ENCODE measurements around the gene KLHL4. TPM values are rescaled to one million over a fixed set of nuclear protein-coding genes. Genes with fewer than 3 reads are reported as not detected.
A peak's percentile ranks its signal among the peaks of the same experiment; 100 is the strongest.
"Not testable (repeated sequence)": the region's sequence is repeated elsewhere in the genome, so short reads cannot be mapped to it uniquely, and the experiment has no call there.

KLHL4 gene
- total RNA-seq, 1 experiment from 2014 or later, result 24.9 TPM

DNA sequence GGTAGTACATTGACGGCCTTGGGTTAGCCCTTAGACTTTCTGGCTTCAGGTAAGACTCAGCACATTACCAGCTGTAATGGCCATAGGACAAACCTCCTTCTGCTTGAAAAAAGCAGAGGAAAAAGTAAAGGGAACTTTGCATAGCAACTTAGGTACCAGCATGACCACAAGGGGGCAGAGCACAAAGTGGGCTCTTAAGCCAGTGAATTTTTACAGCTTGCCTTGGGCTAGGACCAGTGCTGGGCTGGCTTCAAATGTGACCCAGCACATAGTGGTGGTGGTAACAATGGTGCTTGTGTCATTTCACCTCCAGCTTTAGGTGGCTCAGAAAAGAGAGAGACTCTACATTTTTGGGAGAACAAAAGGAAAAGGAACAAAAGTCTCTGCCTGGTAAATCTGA is 66.1 kb downstream of the KLHL4 start:
- H3K27me3 ChIP-seq (ENCODE audit: control insufficient read depth, insufficient read depth, low read length), result no peaks in the 10 kb centered on the region
- no peak overlapping the region for H3K4me3 ChIP-seq (ENCODE audit: insufficient read depth, low read depth, low read length)
- H3K36me3 ChIP-seq (replicated peaks; ENCODE audit: control insufficient read depth, insufficient read depth, low read length), result no peaks in the 10 kb centered on the region
- no peak for DNase-seq

DNA sequence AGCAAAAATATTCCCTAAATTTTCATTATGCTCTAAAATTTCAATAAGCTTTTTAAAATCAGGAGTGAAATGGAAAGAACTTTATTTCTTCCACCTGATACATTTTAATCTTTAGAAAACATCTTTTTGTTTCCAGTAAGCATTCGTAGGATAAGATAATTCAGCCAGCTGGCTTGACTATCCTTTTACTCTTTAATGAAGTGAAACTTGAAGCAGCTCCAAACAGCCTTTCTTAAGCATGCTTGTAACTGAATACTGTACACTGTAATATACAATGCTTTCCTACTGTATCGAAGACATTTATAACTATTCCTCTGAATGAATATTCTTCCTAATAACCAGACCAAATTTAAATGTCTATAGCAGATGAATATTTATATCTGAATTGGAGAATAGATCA is 98.8 kb downstream of the KLHL4 start:
- no peaks in the 10 kb centered on the region for H3K27me3 ChIP-seq (ENCODE audit: control insufficient read depth, insufficient read depth, low read length)
- DNase-seq, result no peak
- no peaks in the 10 kb centered on the region for H3K36me3 ChIP-seq (replicated peaks; ENCODE audit: control insufficient read depth, insufficient read depth, low read length)
- no peak overlapping the region for H3K4me3 ChIP-seq (ENCODE audit: insufficient read depth, low read depth, low read length)

DNA sequence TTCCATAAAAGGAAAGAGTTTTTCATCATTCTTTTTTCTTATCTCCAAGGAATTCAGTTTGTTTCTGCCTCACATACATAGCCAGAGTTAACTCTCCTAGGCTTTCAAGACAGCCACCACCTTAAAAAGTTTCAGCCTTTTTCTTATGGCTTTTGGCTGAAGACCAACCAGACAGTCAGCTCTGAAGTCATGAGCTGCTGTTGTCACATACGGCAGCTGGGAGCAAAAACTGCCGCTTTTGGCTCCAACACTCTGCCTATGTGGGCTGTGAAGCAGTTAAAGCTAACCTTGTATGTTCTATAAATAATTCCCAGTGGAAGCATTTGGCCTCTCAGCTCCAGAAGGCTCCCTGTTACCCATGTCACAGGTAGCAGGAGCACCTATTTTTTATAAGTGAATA is 104.1 kb downstream of the KLHL4 start:
- no peaks in the 10 kb centered on the region for H3K27me3 ChIP-seq (ENCODE audit: control insufficient read depth, insufficient read depth, low read length)
- H3K4me3 ChIP-seq (ENCODE audit: insufficient read depth, low read depth, low read length), result no peak overlapping the region
- H3K36me3 ChIP-seq (replicated peaks; ENCODE audit: control insufficient read depth, insufficient read depth, low read length), result no peaks in the 10 kb centered on the region
- DNase-seq, result no peak

DNA sequence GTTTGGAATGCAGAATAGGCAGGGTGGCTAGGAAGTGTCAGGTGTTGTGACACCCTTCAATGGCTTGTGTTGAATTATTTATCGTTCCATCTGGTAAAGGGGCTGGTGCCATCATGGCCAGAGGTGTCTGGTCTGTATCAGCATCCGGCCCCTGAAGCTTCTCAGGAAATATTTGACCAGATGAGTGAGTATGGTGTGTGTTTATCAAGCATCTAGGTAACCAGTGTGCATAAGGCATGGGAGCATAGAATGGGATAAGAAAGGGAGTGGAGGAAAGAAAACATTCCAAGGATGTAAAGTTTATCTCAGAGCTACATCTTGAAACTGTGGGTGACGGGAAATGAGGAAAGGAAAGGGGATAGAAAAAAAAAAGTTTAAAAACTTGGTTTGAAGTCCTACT is 109.4 kb downstream of the KLHL4 start:
- no peaks in the 10 kb centered on the region for H3K27me3 ChIP-seq (ENCODE audit: control insufficient read depth, insufficient read depth, low read length)
- DNase-seq, result no peak
- H3K4me3 ChIP-seq (ENCODE audit: insufficient read depth, low read depth, low read length), result no peak overlapping the region
- H3K36me3 ChIP-seq (replicated peaks; ENCODE audit: control insufficient read depth, insufficient read depth, low read length), result no peaks in the 10 kb centered on the region

DNA sequence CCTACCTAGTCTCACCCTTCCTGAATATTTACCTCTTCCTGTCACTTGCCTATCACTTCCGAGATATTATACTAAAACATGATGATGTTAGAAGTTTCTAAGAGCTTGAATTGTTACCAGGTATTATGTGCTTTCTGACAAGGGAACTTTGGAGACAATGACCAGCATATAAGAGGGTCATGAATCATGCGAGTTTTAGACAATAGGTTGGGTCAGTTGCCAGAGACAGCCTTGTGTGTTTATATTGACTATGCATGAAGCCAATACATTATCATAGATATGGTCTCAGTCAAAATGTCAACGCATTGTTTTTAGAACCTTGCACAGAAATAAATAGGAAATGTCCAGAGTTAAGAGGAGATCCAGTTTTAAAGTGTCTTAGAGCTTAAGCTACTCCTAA is 116.8 kb downstream of the KLHL4 start:
- no peak for DNase-seq
- Histone ChIP-seq H3K36me3 (replicated peaks; ENCODE audit: control insufficient read depth, insufficient read depth, low read length) (no peaks in the 10 kb centered on the region), H3K27me3 (ENCODE audit: control insufficient read depth, insufficient read depth, low read length) (no peaks in the 10 kb centered on the region), H3K4me3 (ENCODE audit: insufficient read depth, low read depth, low read length) (no peak overlapping the region)

DNA sequence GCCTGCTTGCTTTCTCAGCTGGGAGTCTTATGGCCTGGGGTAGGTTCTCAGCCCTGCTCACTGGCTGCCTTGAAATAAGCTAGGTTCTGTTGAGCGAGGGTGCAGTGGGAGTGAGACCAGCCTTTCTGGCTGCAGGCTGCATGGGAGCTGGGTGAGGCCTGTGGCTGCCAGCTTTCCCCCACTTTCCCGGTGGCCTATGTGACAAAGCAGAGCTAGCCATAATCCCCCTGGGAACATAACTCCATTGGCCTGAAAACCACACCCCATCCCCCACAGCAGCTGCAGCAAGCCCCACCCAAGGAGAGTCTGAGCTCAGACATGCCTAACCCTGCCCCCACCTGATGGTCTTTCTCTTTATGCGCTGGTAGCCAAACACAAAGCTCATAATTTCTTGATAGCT is 118.9 kb downstream of the KLHL4 start:
- Histone ChIP-seq H3K36me3 (replicated peaks; ENCODE audit: control insufficient read depth, insufficient read depth, low read length) (no peaks in the 10 kb centered on the region; the same call in 1 of the 2 replicates), H3K27me3 (ENCODE audit: control insufficient read depth, insufficient read depth, low read length) (no peaks in the 10 kb centered on the region), H3K4me3 (ENCODE audit: insufficient read depth, low read depth, low read length) (no peak overlapping the region)
- no peak for DNase-seq

DNA sequence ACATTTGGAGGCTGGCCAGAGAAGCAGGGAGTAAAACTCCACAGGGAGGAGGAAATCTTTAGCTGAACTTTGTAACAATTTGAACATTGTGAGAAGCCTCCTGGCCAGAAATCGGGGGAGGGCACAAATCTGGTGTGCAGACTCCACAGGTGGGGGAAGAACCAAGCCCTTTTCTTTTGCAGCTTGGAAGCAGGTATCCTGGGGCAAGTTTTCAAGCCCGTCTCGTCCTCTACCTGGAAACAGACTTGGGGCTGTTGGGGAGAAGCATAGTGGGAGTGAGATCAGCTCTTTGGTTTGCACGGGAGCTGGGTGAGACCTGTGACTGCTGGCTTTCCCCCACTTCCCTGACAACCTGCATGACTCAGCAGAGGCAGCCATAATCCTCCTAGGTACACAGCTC is 123.8 kb downstream of the KLHL4 start:
- not testable (repeated sequence) for H3K36me3 ChIP-seq (replicated peaks; ENCODE audit: control insufficient read depth, insufficient read depth, low read length); DNase-seq; H3K27me3 ChIP-seq (ENCODE audit: control insufficient read depth, insufficient read depth, low read length); H3K4me3 ChIP-seq (ENCODE audit: insufficient read depth, low read depth, low read length)

DNA sequence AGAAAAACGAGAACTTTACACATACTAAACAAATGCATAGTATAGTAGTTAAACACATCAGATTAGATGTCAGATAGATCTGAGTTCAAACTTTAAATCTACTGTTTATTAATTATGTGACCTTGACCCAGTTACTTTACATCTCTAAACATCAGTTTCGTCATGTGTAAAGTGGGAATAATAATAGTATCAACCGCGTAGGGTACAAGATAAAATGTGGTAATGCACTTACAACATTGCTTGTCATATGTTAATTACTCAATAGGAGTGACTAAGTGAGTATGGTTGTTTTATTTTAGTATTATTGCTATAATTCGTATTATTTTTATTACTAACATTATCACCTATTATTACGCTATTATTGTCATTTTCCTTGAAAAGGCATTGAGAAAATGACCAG is 144.2 kb downstream of the KLHL4 start:
- Histone ChIP-seq H3K36me3 (replicated peaks; ENCODE audit: control insufficient read depth, insufficient read depth, low read length) (no peaks in the 10 kb centered on the region), H3K27me3 (ENCODE audit: control insufficient read depth, insufficient read depth, low read length) (no peaks in the 10 kb centered on the region), H3K4me3 (ENCODE audit: insufficient read depth, low read depth, low read length) (no peak overlapping the region)
- no peak for DNase-seq

DNA sequence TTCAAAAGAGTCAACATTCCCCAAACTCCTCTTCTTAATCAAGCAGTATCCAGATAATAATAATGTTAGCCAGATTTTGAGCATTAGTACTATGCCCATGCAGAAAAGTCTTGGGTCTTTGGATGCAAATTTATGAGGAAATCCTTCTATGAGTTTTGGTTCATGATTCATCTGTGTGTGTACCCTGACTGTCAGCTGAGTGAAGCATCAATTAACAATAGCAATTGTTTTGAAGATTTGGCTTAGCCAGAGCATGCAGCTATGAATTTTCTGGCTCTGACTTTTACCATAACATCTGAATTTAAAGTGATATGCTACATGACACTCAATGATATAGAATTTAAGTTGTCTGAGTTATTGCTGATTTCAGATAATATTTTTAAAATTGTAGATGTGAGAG is 145.8 kb downstream of the KLHL4 start:
- DNase-seq, result no peak
- Histone ChIP-seq H3K4me3 (ENCODE audit: insufficient read depth, low read depth, low read length) (no peak overlapping the region), H3K27me3 (ENCODE audit: control insufficient read depth, insufficient read depth, low read length) (no peaks in the 10 kb centered on the region), H3K36me3 (replicated peaks; ENCODE audit: control insufficient read depth, insufficient read depth, low read length) (no peaks in the 10 kb centered on the region)

DNA sequence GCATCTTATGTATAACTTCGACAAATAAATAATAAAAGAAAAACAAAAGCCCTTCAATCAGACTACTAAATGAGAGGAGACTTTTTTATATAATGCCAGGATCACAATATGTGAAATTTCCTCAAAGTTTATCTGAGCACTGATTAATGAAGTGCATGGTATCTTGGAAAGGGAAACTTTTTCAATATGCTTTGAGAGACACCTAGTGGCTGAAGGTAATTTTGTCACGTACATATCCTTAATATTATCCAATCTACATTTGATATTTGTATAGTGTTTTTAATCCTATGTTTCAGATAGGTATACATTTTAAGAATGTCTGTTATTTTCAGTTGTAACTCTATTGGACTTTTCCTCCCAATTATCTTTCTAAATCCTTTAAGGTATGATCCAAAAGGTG is 146.8 kb downstream of the KLHL4 start:
- Histone ChIP-seq H3K4me3 (ENCODE audit: insufficient read depth, low read depth, low read length) (no peak overlapping the region), H3K36me3 (replicated peaks; ENCODE audit: control insufficient read depth, insufficient read depth, low read length) (no peaks in the 10 kb centered on the region), H3K27me3 (ENCODE audit: control insufficient read depth, insufficient read depth, low read length) (no peaks in the 10 kb centered on the region)
- DNase-seq, result peak; percentile 13

DNA sequence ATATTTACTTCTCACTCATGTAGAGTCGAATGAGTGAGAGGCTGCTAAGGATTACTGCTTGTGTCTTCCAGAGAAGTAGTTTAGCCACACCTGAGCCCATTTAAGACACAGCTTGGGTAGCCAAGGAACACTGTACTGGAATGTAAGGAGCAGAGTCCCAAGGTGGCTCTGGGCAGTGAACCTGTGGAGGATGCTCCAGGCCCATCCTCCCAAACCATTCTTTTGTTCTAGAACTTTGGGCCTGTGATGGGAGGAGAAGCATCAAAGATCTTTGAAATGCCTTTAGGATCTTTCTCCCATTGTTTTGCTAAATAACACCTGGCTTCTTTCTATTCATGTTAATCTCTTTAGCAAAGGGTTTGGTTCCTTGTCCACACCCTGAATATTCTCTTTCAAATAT is 162.2 kb downstream of the KLHL4 start:
- Histone ChIP-seq H3K4me3 (ENCODE audit: insufficient read depth, low read depth, low read length) (no peak overlapping the region), H3K36me3 (replicated peaks; ENCODE audit: control insufficient read depth, insufficient read depth, low read length) (no peaks in the 10 kb centered on the region), H3K27me3 (ENCODE audit: control insufficient read depth, insufficient read depth, low read length) (no peaks in the 10 kb centered on the region)
- peak; percentile 10 for DNase-seq

DNA sequence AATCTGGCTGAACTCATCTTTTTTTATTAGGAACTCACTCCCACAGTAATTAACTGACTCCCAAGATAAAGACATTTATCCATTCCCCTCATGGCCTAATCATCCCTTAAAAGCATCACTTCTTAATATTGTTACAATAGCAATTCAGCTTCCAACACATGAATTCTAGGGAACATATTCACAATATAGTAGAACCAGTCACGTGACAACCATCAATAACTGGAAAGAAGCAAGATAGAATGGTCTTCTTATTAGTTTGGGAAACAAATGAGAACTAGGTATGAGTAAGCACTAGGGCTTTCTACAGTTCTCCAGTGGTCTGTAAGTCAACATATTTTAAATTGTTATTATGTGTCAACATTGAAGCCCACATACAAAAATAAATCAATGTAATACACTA is 170.1 kb downstream of the KLHL4 start:
- Histone ChIP-seq H3K4me3 (ENCODE audit: insufficient read depth, low read depth, low read length) (no peak overlapping the region), H3K36me3 (replicated peaks; ENCODE audit: control insufficient read depth, insufficient read depth, low read length) (peaks cover 1% of the 10 kb centered on the region), H3K27me3 (ENCODE audit: control insufficient read depth, insufficient read depth, low read length) (no peaks in the 10 kb centered on the region)
- DNase-seq, result no peak

DNA sequence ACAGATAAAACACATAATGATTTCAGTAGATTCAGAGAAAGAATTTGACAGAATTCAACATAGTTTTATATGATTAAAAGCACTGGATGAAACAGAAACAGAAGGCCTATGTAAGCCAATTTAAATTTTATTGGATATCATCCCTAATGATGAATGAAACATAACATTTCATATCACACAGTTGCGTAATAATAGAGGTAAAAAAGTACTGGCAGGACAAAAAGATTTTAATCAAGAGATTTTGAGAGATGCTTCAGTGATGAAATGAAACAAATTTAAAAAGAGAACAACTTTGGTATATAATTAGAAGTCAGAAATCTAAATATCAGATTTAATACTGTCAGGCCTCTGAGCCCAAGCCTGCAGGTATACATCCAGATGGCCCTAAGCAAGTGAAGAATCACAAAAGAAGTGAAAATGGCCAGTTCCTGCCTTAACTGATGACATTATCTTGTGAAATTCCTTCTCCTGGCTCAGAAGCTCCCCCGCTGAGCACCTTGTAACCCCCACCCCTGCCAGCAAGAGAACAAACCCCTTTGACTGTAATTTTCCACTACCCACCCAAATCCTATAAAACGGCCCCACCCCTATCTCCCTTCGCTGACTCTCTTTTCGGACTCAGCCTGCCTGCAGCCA is 170.6 kb downstream of the KLHL4 start:
- H3K4me3 ChIP-seq (ENCODE audit: insufficient read depth, low read depth, low read length); H3K27me3 ChIP-seq (ENCODE audit: control insufficient read depth, insufficient read depth, low read length); H3K36me3 ChIP-seq (replicated peaks; ENCODE audit: control insufficient read depth, insufficient read depth, low read length); DNase-seq: not testable (repeated sequence)

DNA sequence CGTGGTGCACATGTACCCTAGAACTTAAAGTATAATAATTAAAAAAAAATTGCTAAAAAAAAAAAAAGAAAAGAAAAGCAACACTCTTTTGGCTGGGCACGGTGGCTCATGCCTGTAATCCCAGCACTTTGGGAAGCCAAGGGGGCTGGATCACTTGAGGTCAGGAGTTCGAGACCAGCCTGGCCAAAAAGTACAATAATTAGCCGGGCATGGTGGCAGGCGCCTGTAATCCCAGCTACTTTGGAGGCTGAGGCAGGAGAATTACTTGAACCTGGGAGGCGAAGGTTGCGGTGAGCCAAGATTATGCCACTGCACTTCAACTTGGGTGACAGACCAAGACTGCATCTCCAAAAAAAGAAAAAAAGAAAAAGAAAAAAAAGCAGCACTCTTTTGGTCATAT is 171.6 kb downstream of the KLHL4 start:
- not testable (repeated sequence) for H3K36me3 ChIP-seq (replicated peaks; ENCODE audit: control insufficient read depth, insufficient read depth, low read length); DNase-seq; H3K27me3 ChIP-seq (ENCODE audit: control insufficient read depth, insufficient read depth, low read length); H3K4me3 ChIP-seq (ENCODE audit: insufficient read depth, low read depth, low read length)

DNA sequence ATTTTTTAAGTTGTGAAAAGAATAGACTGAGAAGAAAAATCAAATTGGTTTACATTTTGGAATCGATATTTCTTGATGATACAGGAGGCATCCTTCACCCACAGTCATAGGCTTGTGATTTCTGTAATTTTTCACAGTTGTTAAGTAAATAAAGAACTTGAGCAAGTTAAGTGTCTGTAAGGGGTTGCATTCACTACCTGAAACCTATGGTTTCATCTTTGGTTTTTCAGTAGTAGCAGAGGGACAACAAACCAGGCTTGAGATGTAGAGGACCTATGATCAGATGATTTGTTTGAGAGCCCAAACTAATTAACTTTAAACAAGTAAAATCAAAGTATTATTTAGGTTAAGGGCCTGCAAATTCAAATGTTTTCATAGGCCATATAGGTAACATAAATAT is 175.6 kb downstream of the KLHL4 start:
- H3K36me3 ChIP-seq (replicated peaks; ENCODE audit: control insufficient read depth, insufficient read depth, low read length), result no peaks in the 10 kb centered on the region
- no peak for DNase-seq
- no peaks in the 10 kb centered on the region for H3K27me3 ChIP-seq (ENCODE audit: control insufficient read depth, insufficient read depth, low read length)
- no peak overlapping the region for H3K4me3 ChIP-seq (ENCODE audit: insufficient read depth, low read depth, low read length)

DNA sequence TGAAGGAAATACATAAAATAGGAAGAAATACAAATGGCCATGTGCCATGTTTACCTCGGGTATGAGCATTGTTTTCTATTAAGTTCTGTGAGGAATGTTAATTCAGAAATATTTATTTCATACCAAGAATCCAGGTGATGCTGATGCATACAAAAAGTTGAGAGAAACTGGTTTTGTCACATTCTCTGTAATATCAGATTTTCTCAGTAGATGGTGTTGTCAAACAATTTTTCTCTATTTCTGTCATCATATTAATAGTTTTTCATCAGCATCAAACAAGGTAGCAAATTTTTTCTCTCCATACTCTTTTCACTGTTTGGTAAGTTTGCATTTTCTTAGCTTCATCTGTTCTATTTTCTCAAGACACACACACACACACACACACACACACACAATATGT is 179.8 kb downstream of the KLHL4 start:
- Histone ChIP-seq H3K36me3 (replicated peaks; ENCODE audit: control insufficient read depth, insufficient read depth, low read length) (no peaks in the 10 kb centered on the region), H3K27me3 (ENCODE audit: control insufficient read depth, insufficient read depth, low read length) (no peaks in the 10 kb centered on the region), H3K4me3 (ENCODE audit: insufficient read depth, low read depth, low read length) (no peak overlapping the region)
- no peak for DNase-seq

All from H7 (cell line).